ENCODE measurements around the gene MAB21L1. TPM values are rescaled to one million over a fixed set of nuclear protein-coding genes. Genes with fewer than 3 reads are reported as not detected.

Gene MAB21L1
- polyA plus RNA-seq, 1 donor from 2014 or later, result 0.07 TPM

DNA sequence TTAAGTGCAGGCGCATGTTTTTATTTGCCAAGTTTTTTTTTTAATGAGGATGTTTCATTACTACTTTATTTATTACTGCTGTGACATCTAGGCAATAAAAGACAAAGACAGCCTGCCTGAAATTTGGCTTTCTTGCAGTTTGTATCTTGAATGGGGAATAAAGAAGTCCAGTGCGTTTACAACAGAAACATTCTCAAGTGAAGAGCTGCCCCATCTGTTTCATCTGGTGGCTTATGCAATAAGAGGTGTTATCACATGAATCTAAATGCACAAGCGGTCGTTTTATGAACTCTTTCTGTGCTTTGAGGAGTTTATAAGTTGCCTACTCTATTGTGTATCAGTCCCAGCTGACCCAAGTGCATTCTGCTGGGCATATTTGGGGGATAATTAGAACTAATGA is 12.6 kb upstream of the MAB21L1 start:
- no peaks in the 10 kb centered on the region for H3K27me3 ChIP-seq (ENCODE audit: insufficient read depth, low read depth, low read length)
- no peaks in the 10 kb centered on the region for H3K36me3 ChIP-seq (ENCODE audit: insufficient read depth, low read length)
- no peak overlapping the region for H3K27ac ChIP-seq (ENCODE audit: low read length)
- H3K9me2 ChIP-seq (ENCODE audit: insufficient read depth, low read length), result no peaks in the 10 kb centered on the region
- TF ChIP-seq POLR2AphosphoS5 (IDR thresholded peaks at IDR 0.05) (no peak), TAF1 (IDR thresholded peaks at IDR 0.05; ENCODE audit: low read depth) (no peak), EZH2 (IDR thresholded peaks at IDR 0.05; ENCODE audit: borderline replicate concordance, insufficient read depth, low read length, poor library complexity, severe bottlenecking) (no peak), EP300 (conservative IDR thresholded peaks at IDR 0.05; ENCODE audit: poor library complexity, severe bottlenecking) (no peak), RAD21 (conservative IDR thresholded peaks at IDR 0.05) (no peak), MXI1 (conservative IDR thresholded peaks at IDR 0.05; ENCODE audit: poor library complexity, severe bottlenecking) (no peak), SMC3 (conservative IDR thresholded peaks at IDR 0.05; ENCODE audit: poor library complexity) (no peak)
- TF ChIP-seq, protein P1, sequence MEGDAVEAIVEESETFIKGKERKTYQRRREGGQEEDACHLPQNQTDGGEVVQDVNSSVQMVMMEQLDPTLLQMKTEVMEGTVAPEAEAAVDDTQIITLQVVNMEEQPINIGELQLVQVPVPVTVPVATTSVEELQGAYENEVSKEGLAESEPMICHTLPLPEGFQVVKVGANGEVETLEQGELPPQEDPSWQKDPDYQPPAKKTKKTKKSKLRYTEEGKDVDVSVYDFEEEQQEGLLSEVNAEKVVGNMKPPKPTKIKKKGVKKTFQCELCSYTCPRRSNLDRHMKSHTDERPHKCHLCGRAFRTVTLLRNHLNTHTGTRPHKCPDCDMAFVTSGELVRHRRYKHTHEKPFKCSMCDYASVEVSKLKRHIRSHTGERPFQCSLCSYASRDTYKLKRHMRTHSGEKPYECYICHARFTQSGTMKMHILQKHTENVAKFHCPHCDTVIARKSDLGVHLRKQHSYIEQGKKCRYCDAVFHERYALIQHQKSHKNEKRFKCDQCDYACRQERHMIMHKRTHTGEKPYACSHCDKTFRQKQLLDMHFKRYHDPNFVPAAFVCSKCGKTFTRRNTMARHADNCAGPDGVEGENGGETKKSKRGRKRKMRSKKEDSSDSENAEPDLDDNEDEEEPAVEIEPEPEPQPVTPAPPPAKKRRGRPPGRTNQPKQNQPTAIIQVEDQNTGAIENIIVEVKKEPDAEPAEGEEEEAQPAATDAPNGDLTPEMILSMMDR (IDR thresholded peaks at IDR 0.05; ENCODE audit: poor library complexity, severe bottlenecking), result no peak
- TF ChIP-seq, protein P2, sequence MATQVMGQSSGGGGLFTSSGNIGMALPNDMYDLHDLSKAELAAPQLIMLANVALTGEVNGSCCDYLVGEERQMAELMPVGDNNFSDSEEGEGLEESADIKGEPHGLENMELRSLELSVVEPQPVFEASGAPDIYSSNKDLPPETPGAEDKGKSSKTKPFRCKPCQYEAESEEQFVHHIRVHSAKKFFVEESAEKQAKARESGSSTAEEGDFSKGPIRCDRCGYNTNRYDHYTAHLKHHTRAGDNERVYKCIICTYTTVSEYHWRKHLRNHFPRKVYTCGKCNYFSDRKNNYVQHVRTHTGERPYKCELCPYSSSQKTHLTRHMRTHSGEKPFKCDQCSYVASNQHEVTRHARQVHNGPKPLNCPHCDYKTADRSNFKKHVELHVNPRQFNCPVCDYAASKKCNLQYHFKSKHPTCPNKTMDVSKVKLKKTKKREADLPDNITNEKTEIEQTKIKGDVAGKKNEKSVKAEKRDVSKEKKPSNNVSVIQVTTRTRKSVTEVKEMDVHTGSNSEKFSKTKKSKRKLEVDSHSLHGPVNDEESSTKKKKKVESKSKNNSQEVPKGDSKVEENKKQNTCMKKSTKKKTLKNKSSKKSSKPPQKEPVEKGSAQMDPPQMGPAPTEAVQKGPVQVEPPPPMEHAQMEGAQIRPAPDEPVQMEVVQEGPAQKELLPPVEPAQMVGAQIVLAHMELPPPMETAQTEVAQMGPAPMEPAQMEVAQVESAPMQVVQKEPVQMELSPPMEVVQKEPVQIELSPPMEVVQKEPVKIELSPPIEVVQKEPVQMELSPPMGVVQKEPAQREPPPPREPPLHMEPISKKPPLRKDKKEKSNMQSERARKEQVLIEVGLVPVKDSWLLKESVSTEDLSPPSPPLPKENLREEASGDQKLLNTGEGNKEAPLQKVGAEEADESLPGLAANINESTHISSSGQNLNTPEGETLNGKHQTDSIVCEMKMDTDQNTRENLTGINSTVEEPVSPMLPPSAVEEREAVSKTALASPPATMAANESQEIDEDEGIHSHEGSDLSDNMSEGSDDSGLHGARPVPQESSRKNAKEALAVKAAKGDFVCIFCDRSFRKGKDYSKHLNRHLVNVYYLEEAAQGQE (IDR thresholded peaks at IDR 0.05; ENCODE audit: borderline replicate concordance), result no peak
- no peaks in the 10 kb centered on the region for H3K9me3 ChIP-seq (ENCODE audit: low read length)
- H3K4me3 ChIP-seq (ENCODE audit: low read length), result no peak overlapping the region
- H3K9ac ChIP-seq (ENCODE audit: low read length), result no peak overlapping the region
- no peak overlapping the region for H2AFZ ChIP-seq (ENCODE audit: low read depth, low read length)
- H3K79me2 ChIP-seq (replicated peaks; ENCODE audit: insufficient read depth, low read length), result no peaks in the 10 kb centered on the region
- H3K4me2 ChIP-seq (ENCODE audit: low read length), result no peak overlapping the region
- no peaks in the 10 kb centered on the region for H3F3A ChIP-seq (ENCODE audit: insufficient read depth, low read length, poor library complexity, severe bottlenecking)
- no peaks in the 10 kb centered on the region for H4K20me1 ChIP-seq (ENCODE audit: insufficient read depth)

DNA sequence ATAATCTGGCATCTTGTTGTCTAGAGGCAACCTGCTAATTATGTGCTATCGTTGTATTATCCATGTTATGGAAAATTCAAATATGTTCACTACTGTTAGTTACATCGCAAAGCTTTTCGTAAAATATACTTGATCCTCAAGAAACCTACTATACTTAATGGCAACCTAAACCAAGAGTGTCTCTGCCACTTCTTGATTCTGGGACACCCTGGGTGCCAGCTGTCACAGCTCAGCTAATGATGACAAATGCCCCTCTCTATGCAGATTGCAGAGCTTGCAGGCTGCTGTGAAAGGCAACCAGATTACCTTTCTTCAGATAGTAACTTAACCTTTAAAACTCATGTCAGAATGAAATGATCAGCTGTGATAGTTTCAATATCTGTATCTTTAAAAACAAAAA is 8.9 kb upstream of the MAB21L1 start:
- Histone ChIP-seq H3K27me3 (ENCODE audit: insufficient read depth, low read depth, low read length) (peaks cover 23% of the 10 kb centered on the region), H3K27ac (ENCODE audit: low read length) (no peak overlapping the region), H4K20me1 (ENCODE audit: insufficient read depth) (no peaks in the 10 kb centered on the region), H3F3A (ENCODE audit: insufficient read depth, low read length, poor library complexity, severe bottlenecking) (no peaks in the 10 kb centered on the region), H3K9me2 (ENCODE audit: insufficient read depth, low read length) (no peaks in the 10 kb centered on the region), H3K4me2 (ENCODE audit: low read length) (no peak overlapping the region), H3K4me3 (ENCODE audit: low read length) (no peak overlapping the region), H2AFZ (ENCODE audit: low read depth, low read length) (no peak overlapping the region), H3K79me2 (replicated peaks; ENCODE audit: insufficient read depth, low read length) (no peaks in the 10 kb centered on the region), H3K36me3 (ENCODE audit: insufficient read depth, low read length) (no peaks in the 10 kb centered on the region), H3K9ac (ENCODE audit: low read length) (no peak overlapping the region), H3K9me3 (ENCODE audit: low read length) (no peaks in the 10 kb centered on the region)
- TF ChIP-seq MXI1 (conservative IDR thresholded peaks at IDR 0.05; ENCODE audit: poor library complexity, severe bottlenecking) (no peak), EZH2 (IDR thresholded peaks at IDR 0.05; ENCODE audit: borderline replicate concordance, insufficient read depth, low read length, poor library complexity, severe bottlenecking) (no peak), POLR2AphosphoS5 (IDR thresholded peaks at IDR 0.05) (no peak), EP300 (conservative IDR thresholded peaks at IDR 0.05; ENCODE audit: poor library complexity, severe bottlenecking) (no peak), TAF1 (IDR thresholded peaks at IDR 0.05; ENCODE audit: low read depth) (no peak), SMC3 (conservative IDR thresholded peaks at IDR 0.05; ENCODE audit: poor library complexity) (no peak), RAD21 (conservative IDR thresholded peaks at IDR 0.05) (no peak)
- TF ChIP-seq, protein P1 (IDR thresholded peaks at IDR 0.05; ENCODE audit: poor library complexity, severe bottlenecking), result no peak
- TF ChIP-seq, protein P2 (IDR thresholded peaks at IDR 0.05; ENCODE audit: borderline replicate concordance), result no peak

Measured in neural cell (in vitro differentiated cells).